Type B pancreatic cell (in vitro differentiated cells): Measurements from ENCODE around the gene SDR39U1. TPM values are rescaled to one million over a fixed set of nuclear protein-coding genes. Genes with fewer than 3 reads are reported as not detected.
"Not testable (repeated sequence)": the region's sequence is repeated elsewhere in the genome, so short reads cannot be mapped to it uniquely, and the experiment has no call there.

Experiments
- DNase-seq: peaks from one replicate; pipeline ENCODE4 v3.0.0; 2021; ENCODE audit warnings: mixed read lengths; ENCODE audit not compliant: unreplicated experiment; ENCODE audit errors: extremely low spot score
- H3K27ac Mint-ChIP-seq: 2 replicates; pipeline ENCODE4 v1.8.0; 2021; ENCODE audit warnings: mild to moderate bottlenecking, mixed read lengths
- H3K27me3 Mint-ChIP-seq: 2 replicates; pipeline ENCODE4 v1.8.0; 2021; ENCODE audit warnings: mixed read lengths
- H3K36me3 Mint-ChIP-seq: 2 replicates; pipeline ENCODE4 v1.8.0; 2021; ENCODE audit warnings: mixed read lengths
- H3K4me1 Mint-ChIP-seq: one replicate; pipeline ENCODE4 v1.8.0; 2021; ENCODE audit warnings: mixed read lengths; ENCODE audit not compliant: unreplicated experiment
- H3K4me3 Mint-ChIP-seq: 2 replicates; pipeline ENCODE4 v1.8.0; 2021; ENCODE audit warnings: mild to moderate bottlenecking, mixed read lengths
- H3K9me3 Mint-ChIP-seq: 2 replicates; pipeline ENCODE4 v1.8.0; 2021; ENCODE audit warnings: mixed read lengths
- total RNA-seq: library from RNA; stranded (reverse); gene quantifications from 2 replicates; pipeline ENCODE4 v1.2.1, GENCODE V29; 2021; ENCODE audit warnings: low replicate concordance
- TF ChIP-seq, protein P1 (sequence below): fragments of 200-600 bp; sonication (generic); conservative IDR thresholded peaks from 2 replicates; pipeline ENCODE4 v1.5.0; 2021; ENCODE audit warnings: antibody characterized with exemption, mild to moderate bottlenecking

The SDR39U1 gene
- total RNA-seq, 1 donor from 2014 or later: 62.1 TPM

DNA sequence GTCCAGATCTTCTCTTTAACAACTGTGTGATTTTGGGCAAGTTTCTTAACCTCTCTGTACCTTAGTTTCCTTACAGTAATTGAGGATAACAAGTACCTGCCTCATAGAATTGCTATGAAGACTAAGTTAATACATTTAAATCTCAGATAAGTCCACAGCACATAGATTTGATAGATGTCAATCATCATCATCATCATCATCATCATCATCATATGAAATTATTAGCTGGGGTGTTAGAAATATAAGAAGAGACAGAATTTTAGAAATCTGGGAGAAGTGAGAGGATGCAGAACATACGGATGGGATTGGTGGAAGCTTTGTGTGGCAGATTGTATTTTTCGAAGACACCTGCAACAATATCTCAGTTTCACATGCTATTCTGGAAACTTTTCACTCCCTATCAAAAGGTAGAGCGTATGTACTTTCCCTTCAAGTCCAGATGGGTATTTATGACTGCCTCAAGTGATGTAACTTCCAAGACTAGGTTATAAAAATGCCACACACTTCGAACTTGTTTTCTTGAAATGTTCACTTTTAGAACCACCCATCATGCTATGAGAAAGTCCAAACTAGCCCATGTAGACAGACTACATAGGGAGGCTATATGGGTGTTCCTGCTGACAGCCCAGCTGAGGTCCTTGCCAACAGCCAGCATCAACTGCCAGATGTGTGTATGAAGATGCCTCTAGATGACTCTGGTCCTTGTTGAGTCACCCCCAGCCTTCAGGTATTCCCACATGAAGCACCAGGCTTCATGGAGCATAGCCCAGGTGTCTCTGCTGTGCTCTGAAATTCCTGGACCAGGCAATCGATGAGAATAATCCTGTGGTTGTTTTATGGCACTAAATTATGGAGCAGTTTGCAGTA, 20.7 kb upstream of the SDR39U1 start:
- no peaks in the 10 kb centered on the region for H3K9me3 Mint-ChIP-seq
- no peaks in the 10 kb centered on the region for H3K27me3 Mint-ChIP-seq
- H3K36me3 Mint-ChIP-seq: no peaks in the 10 kb centered on the region
- TF ChIP-seq, protein P1, sequence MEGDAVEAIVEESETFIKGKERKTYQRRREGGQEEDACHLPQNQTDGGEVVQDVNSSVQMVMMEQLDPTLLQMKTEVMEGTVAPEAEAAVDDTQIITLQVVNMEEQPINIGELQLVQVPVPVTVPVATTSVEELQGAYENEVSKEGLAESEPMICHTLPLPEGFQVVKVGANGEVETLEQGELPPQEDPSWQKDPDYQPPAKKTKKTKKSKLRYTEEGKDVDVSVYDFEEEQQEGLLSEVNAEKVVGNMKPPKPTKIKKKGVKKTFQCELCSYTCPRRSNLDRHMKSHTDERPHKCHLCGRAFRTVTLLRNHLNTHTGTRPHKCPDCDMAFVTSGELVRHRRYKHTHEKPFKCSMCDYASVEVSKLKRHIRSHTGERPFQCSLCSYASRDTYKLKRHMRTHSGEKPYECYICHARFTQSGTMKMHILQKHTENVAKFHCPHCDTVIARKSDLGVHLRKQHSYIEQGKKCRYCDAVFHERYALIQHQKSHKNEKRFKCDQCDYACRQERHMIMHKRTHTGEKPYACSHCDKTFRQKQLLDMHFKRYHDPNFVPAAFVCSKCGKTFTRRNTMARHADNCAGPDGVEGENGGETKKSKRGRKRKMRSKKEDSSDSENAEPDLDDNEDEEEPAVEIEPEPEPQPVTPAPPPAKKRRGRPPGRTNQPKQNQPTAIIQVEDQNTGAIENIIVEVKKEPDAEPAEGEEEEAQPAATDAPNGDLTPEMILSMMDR: no peak
- no peak overlapping the region for H3K4me3 Mint-ChIP-seq
- H3K4me1 Mint-ChIP-seq: no peaks in the 10 kb centered on the region
- no peak overlapping the region for H3K27ac Mint-ChIP-seq
- DNase-seq: no peak

GRCh38 chr14:24461336-24461735, 18.8 kb upstream of the SDR39U1 start:
- TF ChIP-seq, protein P1: no peak
- no peaks in the 10 kb centered on the region for H3K4me1 Mint-ChIP-seq
- H3K27ac Mint-ChIP-seq: no peak overlapping the region
- no peaks in the 10 kb centered on the region for H3K27me3 Mint-ChIP-seq
- H3K4me3 Mint-ChIP-seq: no peak overlapping the region
- no peaks in the 10 kb centered on the region for H3K36me3 Mint-ChIP-seq
- no peaks in the 10 kb centered on the region for H3K9me3 Mint-ChIP-seq
- no peak for DNase-seq

- Mint-ChIP-seq H3K9me3 (no peaks in the 10 kb centered on the region), H3K27me3 (no peaks in the 10 kb centered on the region), H3K36me3 (peaks cover 4% of the 10 kb centered on the region), H3K27ac (no peak overlapping the region), H3K4me3 (no peak overlapping the region), H3K4me1 (no peaks in the 10 kb centered on the region)
- TF ChIP-seq, protein P1: no peak
- no peak for DNase-seq
Measured at GRCh38 chr14:24459331-24459730, 16.8 kb upstream of the SDR39U1 start.

DNA sequence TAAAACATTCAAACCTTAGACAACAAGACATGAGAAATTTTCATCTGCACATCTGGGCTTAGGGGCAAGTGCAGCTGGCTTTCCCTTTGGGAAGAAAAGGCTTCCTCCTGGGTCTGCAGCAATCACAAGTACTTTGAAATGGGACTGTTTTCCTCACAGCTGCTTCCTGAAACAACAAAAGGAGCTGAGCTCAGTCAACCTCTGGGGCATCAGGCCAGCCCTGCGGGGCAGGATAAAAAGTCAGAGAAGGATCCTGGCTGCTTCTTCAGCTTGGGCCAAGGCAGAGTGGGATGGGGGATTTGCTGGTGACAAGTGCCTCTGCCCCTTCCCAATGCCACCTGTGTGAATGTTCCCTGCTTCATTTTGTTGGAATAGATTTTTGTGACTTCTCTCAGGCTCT, 16.2 kb upstream of the SDR39U1 start:
- Mint-ChIP-seq H3K9me3 (peaks cover 5% of the 10 kb centered on the region), H3K4me3 (no peak overlapping the region), H3K4me1 (no peaks in the 10 kb centered on the region), H3K27me3 (no peaks in the 10 kb centered on the region), H3K36me3 (peaks cover 10% of the 10 kb centered on the region), H3K27ac (no peak overlapping the region)
- TF ChIP-seq, protein P1: no peak
- no peak for DNase-seq

DNA sequence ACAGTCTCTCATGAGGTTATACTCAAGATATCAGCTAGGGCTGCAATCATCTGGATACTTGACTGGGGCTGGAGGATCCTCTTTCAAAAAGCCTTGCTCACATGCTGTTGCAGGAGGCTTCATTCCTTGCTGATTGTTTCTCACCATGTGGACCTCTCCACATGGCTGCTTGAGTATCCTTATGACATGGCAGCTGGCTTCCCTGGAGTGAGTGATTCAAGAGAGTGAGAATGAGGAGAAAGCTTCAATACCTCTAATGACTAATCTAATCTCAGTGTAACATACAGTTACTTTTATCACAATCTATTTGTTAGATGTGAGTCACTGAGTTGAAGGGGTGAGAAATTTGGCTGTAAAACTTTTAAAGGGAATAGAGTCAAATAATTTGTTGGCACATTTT, 14.4 kb upstream of the SDR39U1 start:
- peaks cover 18% of the 10 kb centered on the region for H3K36me3 Mint-ChIP-seq
- peaks cover 6% of the 10 kb centered on the region for H3K9me3 Mint-ChIP-seq

DNA sequence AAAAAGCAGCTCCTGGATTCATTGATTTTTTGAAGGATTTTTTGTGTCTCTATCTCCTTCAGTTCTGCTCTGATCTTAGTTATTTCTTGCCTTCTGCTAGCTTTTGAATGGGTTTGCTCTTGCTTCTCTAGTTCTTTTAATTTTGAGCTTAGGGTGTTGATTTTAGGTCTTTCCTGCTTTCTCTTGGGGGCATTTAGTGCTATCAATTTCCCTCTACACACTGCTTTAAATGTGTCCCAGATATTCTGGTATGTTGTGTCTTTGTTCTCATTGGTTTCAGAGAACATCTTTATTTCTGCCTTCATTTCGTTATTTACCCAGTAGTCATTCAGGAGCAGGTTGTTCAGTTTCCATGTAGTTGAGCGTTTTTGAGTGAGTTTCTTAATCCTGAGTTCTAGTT, 8.3 kb upstream of the SDR39U1 start:
- peaks cover 26% of the 10 kb centered on the region for H3K36me3 Mint-ChIP-seq
- H3K4me3 Mint-ChIP-seq, H3K27me3 Mint-ChIP-seq, H3K4me1 Mint-ChIP-seq, H3K27ac Mint-ChIP-seq, DNase-seq, H3K9me3 Mint-ChIP-seq: not testable (repeated sequence)

More for the DNA sequence above, 14.4 kb upstream of the SDR39U1 start:
- no peak for DNase-seq
- Mint-ChIP-seq H3K4me3 (no peak overlapping the region), H3K27ac (no peak overlapping the region), H3K27me3 (no peaks in the 10 kb centered on the region), H3K4me1 (no peaks in the 10 kb centered on the region)
- TF ChIP-seq, protein P1: no peak
